Measurements from ENCODE around the gene HPN.

DNA sequence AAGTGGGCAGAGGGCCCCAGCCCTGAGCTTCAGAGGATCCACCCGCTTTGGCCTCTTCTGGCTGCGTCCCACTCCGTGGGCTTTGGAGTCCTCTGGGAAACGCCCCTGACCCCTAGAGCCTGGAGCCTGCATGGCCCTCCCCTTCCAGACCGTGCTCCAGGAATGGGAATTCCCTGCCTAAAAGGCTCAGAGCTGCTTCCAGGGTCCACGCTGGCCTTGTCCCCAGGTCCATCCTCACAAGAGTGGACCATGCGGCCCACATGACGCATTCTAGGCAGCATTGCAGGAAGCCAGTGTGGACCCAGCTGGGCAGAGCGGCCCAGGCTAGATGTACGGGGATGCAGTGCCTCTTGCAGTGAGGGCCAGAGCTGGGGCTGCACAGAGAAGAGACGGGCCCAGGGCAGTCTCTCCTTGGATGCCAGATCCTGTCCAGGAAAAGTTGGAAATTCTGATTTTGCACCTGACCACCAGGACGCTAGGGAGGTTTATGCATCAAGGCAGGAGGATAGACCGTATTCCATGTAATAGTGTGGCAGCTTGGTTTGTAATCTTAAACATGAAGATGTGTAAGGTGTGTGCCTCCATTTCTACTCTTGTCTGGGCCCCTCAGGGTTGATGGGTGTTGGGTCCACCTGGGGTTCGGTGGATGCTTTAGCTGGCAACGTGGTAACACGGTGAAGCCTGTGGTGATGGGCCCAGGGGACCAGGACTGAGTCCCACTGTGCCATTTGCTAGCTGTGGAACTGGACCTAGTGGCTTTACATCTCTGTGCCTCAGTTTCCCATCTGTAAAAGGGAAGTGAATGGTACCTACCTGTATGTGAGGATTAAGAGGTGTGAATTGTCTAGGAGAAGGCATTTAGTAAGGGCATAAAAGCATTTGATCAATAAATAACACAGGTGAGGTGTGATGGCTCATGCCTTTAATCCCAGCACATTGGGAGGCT lies 59.3 kb downstream of the HPN start:
- TF ChIP-seq, protein P1, sequence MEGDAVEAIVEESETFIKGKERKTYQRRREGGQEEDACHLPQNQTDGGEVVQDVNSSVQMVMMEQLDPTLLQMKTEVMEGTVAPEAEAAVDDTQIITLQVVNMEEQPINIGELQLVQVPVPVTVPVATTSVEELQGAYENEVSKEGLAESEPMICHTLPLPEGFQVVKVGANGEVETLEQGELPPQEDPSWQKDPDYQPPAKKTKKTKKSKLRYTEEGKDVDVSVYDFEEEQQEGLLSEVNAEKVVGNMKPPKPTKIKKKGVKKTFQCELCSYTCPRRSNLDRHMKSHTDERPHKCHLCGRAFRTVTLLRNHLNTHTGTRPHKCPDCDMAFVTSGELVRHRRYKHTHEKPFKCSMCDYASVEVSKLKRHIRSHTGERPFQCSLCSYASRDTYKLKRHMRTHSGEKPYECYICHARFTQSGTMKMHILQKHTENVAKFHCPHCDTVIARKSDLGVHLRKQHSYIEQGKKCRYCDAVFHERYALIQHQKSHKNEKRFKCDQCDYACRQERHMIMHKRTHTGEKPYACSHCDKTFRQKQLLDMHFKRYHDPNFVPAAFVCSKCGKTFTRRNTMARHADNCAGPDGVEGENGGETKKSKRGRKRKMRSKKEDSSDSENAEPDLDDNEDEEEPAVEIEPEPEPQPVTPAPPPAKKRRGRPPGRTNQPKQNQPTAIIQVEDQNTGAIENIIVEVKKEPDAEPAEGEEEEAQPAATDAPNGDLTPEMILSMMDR (IDR thresholded peaks at IDR 0.05; ENCODE audit: borderline replicate concordance, extremely low read depth, low read length, poor library complexity, severe bottlenecking) = no peak
- no peak for TF ChIP-seq EZH2 (IDR thresholded peaks at IDR 0.05; ENCODE audit: borderline replicate concordance, low read depth, low read length, severe bottlenecking)

Measured in DND-41 (cell line).